AG04449 (cell line): Measurements from ENCODE around the gene SEMA5A.

ENCODE experiments used
- CTCF ChIA-PET: fragments of 350-600 bp; formaldehyde crosslinking; extraction: SDS; loops from one replicate; lab custom pipeline; 2021; ENCODE audit warnings: antibody characterized with exemption; lab: Yijun Ruan, JAX
- POLR2A ChIA-PET: fragments of 400-600, 350-600 bp; formaldehyde crosslinking; extraction: SDS; loops from one replicate; lab custom pipeline; 2020; ENCODE audit warnings: antibody characterized with exemption, inconsistent platforms; lab: Yijun Ruan, JAX
- DNase-seq: peaks from one replicate; pipeline ENCODE4 v3.0.0-alpha.2; 2010; ENCODE audit warnings: low read depth, low spot score
- H3K4me3 ChIP-seq: 2 replicates; pipeline ENCODE4 v1.5.1; 2011; ENCODE audit warnings: low read depth, mild to moderate bottlenecking, control low read depth, low read length
- CTCF ChIP-seq: IDR thresholded peaks from one replicate; pipeline ENCODE4 v1.5.1; 2011; ENCODE audit warnings: mild to moderate bottlenecking, moderate library complexity, low read length, control low read depth, inconsistent platforms; ENCODE audit not compliant: insufficient read depth; ENCODE audit errors: missing control alignments

The SEMA5A gene

GRCh38 chr5:9440517-9440916 is 105.4 kb downstream of the SEMA5A start:
- H3K4me3 ChIP-seq: no peak overlapping the region
- TF ChIP-seq CTCF: no peak
- DNase-seq: peak; percentile 37
- CTCF ChIA-PET: interaction anchor here (0.5 to 0.9 kb wide), 3 partner anchors 37 to 206 kb away, joined by 3 read pairs; no protein-coding TSS in a partner anchor
- POLR2A ChIA-PET: interaction anchor here (0.8 to 0.9 kb wide), 3 partner anchors 9 to 612 kb away, joined by 3 to 4 read pairs (median 3); no protein-coding TSS in a partner anchor

GRCh38 chr5:9439531-9440292 is 106.2 kb downstream of the SEMA5A start:
- CTCF ChIA-PET: interaction anchor here (0.7 kb wide), 1 partner anchor 206 kb away, joined by 3 read pairs; no protein-coding TSS in a partner anchor
- no peak overlapping the region for H3K4me3 ChIP-seq
- DNase-seq: no peak
- POLR2A ChIA-PET: interaction anchor here (0.9 kb wide), 1 partner anchor 80 kb away, joined by 4 read pairs; no protein-coding TSS in a partner anchor
- no peak for TF ChIP-seq CTCF

DNA sequence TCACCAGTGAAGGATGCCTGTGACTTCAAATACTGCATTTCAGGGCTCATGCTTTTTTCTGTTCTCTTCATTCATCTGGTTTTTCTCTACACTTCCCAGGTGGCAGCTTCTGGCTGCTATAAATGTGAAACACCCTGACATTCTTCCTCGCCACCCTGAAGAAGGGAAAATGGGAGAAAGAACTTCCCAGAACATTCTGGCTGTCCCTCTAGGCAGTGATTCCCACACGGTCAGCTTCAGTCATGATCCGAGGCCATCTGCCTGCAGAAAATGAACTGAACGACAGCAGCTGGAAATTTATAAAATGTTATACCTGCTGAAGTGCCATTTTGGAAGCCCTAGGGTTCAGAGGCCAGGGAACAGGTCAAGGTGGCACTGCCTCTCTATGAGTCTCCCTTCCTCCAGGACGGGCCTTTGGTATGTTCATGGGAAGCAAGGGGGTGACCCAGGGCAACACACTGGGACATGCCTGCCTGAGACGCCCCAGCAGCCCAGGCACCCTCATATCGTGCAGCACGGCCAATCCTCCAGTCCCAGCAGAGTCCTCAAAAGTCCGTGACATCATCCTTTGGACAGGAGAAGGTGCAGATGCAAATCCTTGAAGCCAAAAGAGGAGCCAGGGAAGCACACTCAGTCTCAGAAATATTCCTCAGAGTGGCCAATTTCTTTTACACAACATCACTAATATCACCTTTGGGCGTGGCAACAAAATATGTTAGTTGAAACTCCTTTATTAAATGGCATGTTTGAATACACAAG is 107.1 kb downstream of the SEMA5A start:
- H3K4me3 ChIP-seq: no peak overlapping the region
- TF ChIP-seq CTCF: no peak
- POLR2A ChIA-PET: no interaction called here
- CTCF ChIA-PET: no interaction called here
- no peak for DNase-seq

DNA sequence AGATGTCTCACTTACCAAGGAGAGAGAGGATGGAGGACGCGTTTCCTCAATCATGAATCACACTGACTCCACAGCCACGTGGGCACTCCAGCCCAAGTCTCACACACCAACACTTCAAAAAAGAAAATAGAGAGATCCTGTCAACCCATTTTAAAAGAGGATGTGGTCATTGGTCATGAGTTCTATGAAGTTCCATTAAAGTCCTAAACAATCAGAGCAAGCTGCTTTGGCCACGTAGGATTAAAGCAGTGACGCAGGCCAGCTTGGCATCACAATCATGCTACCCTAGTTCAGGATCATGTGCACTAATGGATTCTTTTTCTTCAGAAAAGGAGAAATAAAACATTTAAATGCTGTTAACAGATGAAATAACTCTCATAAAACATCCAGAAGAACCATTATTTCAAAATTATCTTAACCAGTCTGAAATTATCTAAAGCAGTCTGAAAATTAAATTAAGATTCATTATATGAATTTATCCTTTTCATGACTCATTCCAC is 108.1 kb downstream of the SEMA5A start:
- DNase-seq: peak; percentile 29
- ChIA-PET POLR2A (no interaction called here), CTCF (no interaction called here)
- TF ChIP-seq CTCF: no peak
- H3K4me3 ChIP-seq: no peak overlapping the region

DNA sequence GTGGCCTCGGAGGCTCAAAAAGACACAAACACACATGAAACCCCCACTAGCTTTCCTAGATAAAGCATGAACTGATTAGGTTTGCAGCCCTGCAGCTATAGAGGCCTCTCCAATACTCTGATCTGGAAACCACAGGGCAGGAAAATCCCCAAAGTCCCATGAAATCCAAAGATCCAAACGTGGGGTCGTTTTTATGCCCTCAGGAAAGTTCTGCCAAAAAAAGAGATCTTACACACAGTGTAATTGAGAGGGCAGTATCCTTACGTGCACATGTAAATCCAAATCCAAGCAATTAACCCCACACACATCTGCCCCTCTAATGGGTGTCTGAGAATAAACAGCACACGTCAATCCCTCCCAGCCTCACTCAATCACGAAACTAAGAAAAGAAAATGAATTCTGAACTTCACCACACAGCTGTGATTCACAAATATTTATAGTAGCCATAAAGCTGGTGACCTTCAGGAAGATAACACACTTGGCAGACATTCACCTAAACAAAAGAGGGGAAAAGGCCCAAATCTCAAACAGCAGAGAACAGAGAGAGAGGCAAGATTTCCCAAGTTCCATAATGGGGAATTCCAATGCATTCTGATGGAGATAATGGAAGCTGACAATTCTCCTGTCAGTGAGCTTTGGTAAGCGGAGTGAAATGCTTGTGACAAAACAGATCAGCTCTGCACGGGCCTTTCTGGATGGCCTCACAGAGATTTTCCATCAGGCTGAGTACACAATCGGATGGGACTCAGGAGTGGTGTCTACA is 114.2 kb downstream of the SEMA5A start:
- TF ChIP-seq CTCF: no peak
- CTCF ChIA-PET: interaction anchor here (1.0 kb wide), 1 partner anchor 10 kb away, joined by 3 read pairs; no protein-coding TSS in a partner anchor
- POLR2A ChIA-PET: interaction anchor here (0.6 kb wide), 1 partner anchor 116 kb away, joined by 3 read pairs; no protein-coding TSS in a partner anchor
- no peak overlapping the region for H3K4me3 ChIP-seq
- DNase-seq: no peak
